Measurements from ENCODE around the gene LMBR1.
"Not testable (repeated sequence)": the region's sequence is repeated elsewhere in the genome, so short reads cannot be mapped to it uniquely, and the experiment has no call there.

Gene LMBR1

GRCh38 chr7:156898938-156899337 is 6.0 kb upstream of the LMBR1 start:
- Histone ChIP-seq H3K27ac (ENCODE audit: low read length) (no peak overlapping the region), H3K9me3 (ENCODE audit: insufficient read depth, low read depth, low read length) (no peaks in the 10 kb centered on the region), H3K4me3 (ENCODE audit: low read length) (no peak overlapping the region), H3K36me3 (ENCODE audit: insufficient read depth, low read depth, low read length) (no peaks in the 10 kb centered on the region), H3K4me1 (ENCODE audit: insufficient read depth, low read length) (no peaks in the 10 kb centered on the region), H3K9ac (ENCODE audit: low read depth, low read length) (no peak overlapping the region), H3K27me3 (ENCODE audit: insufficient read depth, low read length) (no peaks in the 10 kb centered on the region; the same call in 1 of the 2 replicates)

GRCh38 chr7:156897673-156898072 is 4.7 kb upstream of the LMBR1 start:
- H3K27ac ChIP-seq (ENCODE audit: low read length) = no peak overlapping the region
- no peaks in the 10 kb centered on the region for H3K36me3 ChIP-seq (ENCODE audit: insufficient read depth, low read depth, low read length)
- no peaks in the 10 kb centered on the region for H3K9me3 ChIP-seq (ENCODE audit: insufficient read depth, low read depth, low read length)
- H3K27me3 ChIP-seq (ENCODE audit: insufficient read depth, low read length) = no peaks in the 10 kb centered on the region; the same call in 1 of the 2 replicates
- no peak overlapping the region for H3K9ac ChIP-seq (ENCODE audit: low read depth, low read length)
- no peaks in the 10 kb centered on the region for H3K4me1 ChIP-seq (ENCODE audit: insufficient read depth, low read length)
- H3K4me3 ChIP-seq (ENCODE audit: low read length) = no peak overlapping the region

GRCh38 chr7:156896388-156897022 is 3.5 kb upstream of the LMBR1 start:
- Histone ChIP-seq H3K4me3 (ENCODE audit: low read length) (no peak overlapping the region), H3K9ac (ENCODE audit: low read depth, low read length) (no peak overlapping the region), H3K4me1 (ENCODE audit: insufficient read depth, low read length) (no peaks in the 10 kb centered on the region; the same call in 1 of the 2 replicates), H3K27me3 (ENCODE audit: insufficient read depth, low read length) (no peaks in the 10 kb centered on the region; the same call in 1 of the 2 replicates), H3K9me3 (ENCODE audit: insufficient read depth, low read depth, low read length) (no peaks in the 10 kb centered on the region), H3K27ac (ENCODE audit: low read length) (no peak overlapping the region), H3K36me3 (ENCODE audit: insufficient read depth, low read depth, low read length) (no peaks in the 10 kb centered on the region)

GRCh38 chr7:156895024-156895780 is 2.2 kb upstream of the LMBR1 start:
- no peaks in the 10 kb centered on the region for H3K9me3 ChIP-seq (ENCODE audit: insufficient read depth, low read depth, low read length)
- H3K4me3 ChIP-seq (ENCODE audit: low read length) = no peak overlapping the region
- H3K4me1 ChIP-seq (ENCODE audit: insufficient read depth, low read length) = no peaks in the 10 kb centered on the region; the same call in 1 of the 2 replicates
- no peaks in the 10 kb centered on the region for H3K36me3 ChIP-seq (ENCODE audit: insufficient read depth, low read depth, low read length)
- H3K27ac ChIP-seq (ENCODE audit: low read length) = no peak overlapping the region
- no peak overlapping the region for H3K9ac ChIP-seq (ENCODE audit: low read depth, low read length)
- H3K27me3 ChIP-seq (ENCODE audit: insufficient read depth, low read length) = no peaks in the 10 kb centered on the region

GRCh38 chr7:156892081-156892800 is 742 bp downstream of the LMBR1 start:
- no peaks in the 10 kb centered on the region for H3K36me3 ChIP-seq (ENCODE audit: insufficient read depth, low read depth, low read length)
- H3K9me3 ChIP-seq (ENCODE audit: insufficient read depth, low read depth, low read length) = no peaks in the 10 kb centered on the region
- peak overlapping the region; percentile 100 for H3K4me3 ChIP-seq (ENCODE audit: low read length)
- no peaks in the 10 kb centered on the region; the same call in 1 of the 2 replicates for H3K4me1 ChIP-seq (ENCODE audit: insufficient read depth, low read length)
- no peaks in the 10 kb centered on the region for H3K27me3 ChIP-seq (ENCODE audit: insufficient read depth, low read length)
- H3K9ac ChIP-seq (ENCODE audit: low read depth, low read length) = peak overlapping the region; percentile 91
- peak overlapping the region; percentile 86 for H3K27ac ChIP-seq (ENCODE audit: low read length)

GRCh38 chr7:156889746-156890145 is 3.2 kb downstream of the LMBR1 start:
- H3K9me3 ChIP-seq (ENCODE audit: insufficient read depth, low read depth, low read length) = no peaks in the 10 kb centered on the region
- no peak overlapping the region for H3K4me3 ChIP-seq (ENCODE audit: low read length)
- no peak overlapping the region for H3K9ac ChIP-seq (ENCODE audit: low read depth, low read length)
- no peaks in the 10 kb centered on the region for H3K27me3 ChIP-seq (ENCODE audit: insufficient read depth, low read length)
- no peaks in the 10 kb centered on the region for H3K36me3 ChIP-seq (ENCODE audit: insufficient read depth, low read depth, low read length)
- H3K27ac ChIP-seq (ENCODE audit: low read length) = no peak overlapping the region
- H3K4me1 ChIP-seq (ENCODE audit: insufficient read depth, low read length) = no peaks in the 10 kb centered on the region; the same call in 1 of the 2 replicates

- no peaks in the 10 kb centered on the region; the same call in 1 of the 2 replicates for H3K4me1 ChIP-seq (ENCODE audit: insufficient read depth, low read length)
- H3K27ac ChIP-seq (ENCODE audit: low read length) = no peak overlapping the region
- no peaks in the 10 kb centered on the region for H3K36me3 ChIP-seq (ENCODE audit: insufficient read depth, low read depth, low read length)
- H3K27me3 ChIP-seq (ENCODE audit: insufficient read depth, low read length) = no peaks in the 10 kb centered on the region
- no peak overlapping the region for H3K4me3 ChIP-seq (ENCODE audit: low read length)
- H3K9ac ChIP-seq (ENCODE audit: low read depth, low read length) = no peak overlapping the region
- H3K9me3 ChIP-seq (ENCODE audit: insufficient read depth, low read depth, low read length) = no peaks in the 10 kb centered on the region
These were observed 3.9 kb downstream of the LMBR1 start for GRCh38 chr7:156889089-156889488.

- Histone ChIP-seq H3K36me3 (ENCODE audit: insufficient read depth, low read depth, low read length) (no peaks in the 10 kb centered on the region), H3K4me1 (ENCODE audit: insufficient read depth, low read length) (no peaks in the 10 kb centered on the region), H3K4me3 (ENCODE audit: low read length) (no peak overlapping the region), H3K27me3 (ENCODE audit: insufficient read depth, low read length) (no peaks in the 10 kb centered on the region), H3K9me3 (ENCODE audit: insufficient read depth, low read depth, low read length) (no peaks in the 10 kb centered on the region), H3K27ac (ENCODE audit: low read length) (no peak overlapping the region), H3K9ac (ENCODE audit: low read depth, low read length) (no peak overlapping the region)
These were observed 6.8 kb downstream of the LMBR1 start for GRCh38 chr7:156886020-156886795.

GRCh38 chr7:156881679-156882078 is 11.3 kb downstream of the LMBR1 start:
- H3K36me3 ChIP-seq (ENCODE audit: insufficient read depth, low read depth, low read length) = no peaks in the 10 kb centered on the region
- H3K9me3 ChIP-seq (ENCODE audit: insufficient read depth, low read depth, low read length) = no peaks in the 10 kb centered on the region; the same call in 1 of the 2 replicates
- no peaks in the 10 kb centered on the region for H3K4me1 ChIP-seq (ENCODE audit: insufficient read depth, low read length)
- no peak overlapping the region for H3K9ac ChIP-seq (ENCODE audit: low read depth, low read length)
- no peak overlapping the region for H3K27ac ChIP-seq (ENCODE audit: low read length)
- no peak overlapping the region for H3K4me3 ChIP-seq (ENCODE audit: low read length)
- H3K27me3 ChIP-seq (ENCODE audit: insufficient read depth, low read length) = no peaks in the 10 kb centered on the region

- no peak overlapping the region for H3K9ac ChIP-seq (ENCODE audit: low read depth, low read length)
- peaks cover 3% of the 10 kb centered on the region; the same call in 1 of the 2 replicates for H3K4me1 ChIP-seq (ENCODE audit: insufficient read depth, low read length)
- H3K36me3 ChIP-seq (ENCODE audit: insufficient read depth, low read depth, low read length) = peaks cover 3% of the 10 kb centered on the region; the same call in 1 of the 2 replicates
- no peaks in the 10 kb centered on the region for H3K27me3 ChIP-seq (ENCODE audit: insufficient read depth, low read length)
- H3K9me3 ChIP-seq (ENCODE audit: insufficient read depth, low read depth, low read length) = no peaks in the 10 kb centered on the region; the same call in 1 of the 2 replicates
- H3K27ac ChIP-seq (ENCODE audit: low read length) = no peak overlapping the region
- no peak overlapping the region for H3K4me3 ChIP-seq (ENCODE audit: low read length)
These were observed 17.2 kb downstream of the LMBR1 start for GRCh38 chr7:156875766-156876165.

- H3K36me3 ChIP-seq (ENCODE audit: insufficient read depth, low read depth, low read length); H3K27ac ChIP-seq (ENCODE audit: low read length); H3K27me3 ChIP-seq (ENCODE audit: insufficient read depth, low read length); H3K9ac ChIP-seq (ENCODE audit: low read depth, low read length); H3K4me3 ChIP-seq (ENCODE audit: low read length); H3K9me3 ChIP-seq (ENCODE audit: insufficient read depth, low read depth, low read length): not testable (repeated sequence)
- peaks cover 10% of the 10 kb centered on the region; the same call in 1 of the 2 replicates for H3K4me1 ChIP-seq (ENCODE audit: insufficient read depth, low read length)
These were observed 24.6 kb downstream of the LMBR1 start for GRCh38 chr7:156868363-156868762.

All from iPS-20b (cell line).